Endothelial cell of umbilical vein (primary cell): ENCODE data around the gene ST3GAL4. TPM values are rescaled to one million over a fixed set of nuclear protein-coding genes. Genes with fewer than 3 reads are reported as not detected.

Experiments used
- BruUV-seq: library from RNA; stranded (reverse); fragments of 400-500 nt; replicated peaks from 2 replicates; lab custom pipeline; 2021; lab: Mats Ljungman, UMichigan
- CTCF ChIA-PET: fragments of 300-600, 350-600 bp; sonication (Branson Sonifier 250); formaldehyde crosslinking; loops from one replicate; lab custom pipeline; 2021; ENCODE audit warnings: antibody characterized with exemption, inconsistent platforms; lab: Charles Lee
- POLR2A ChIA-PET: fragments of 300-600, 350-600 bp; sonication (Branson Sonifier 250); formaldehyde crosslinking; loops from one replicate; lab custom pipeline; 2021; ENCODE audit warnings: antibody characterized with exemption, inconsistent platforms; lab: Charles Lee
- DNase-seq: peaks from one replicate; pipeline ENCODE4 v3.0.0-alpha.2; 2011; ENCODE audit warnings: low read depth, low spot score
- FAIRE-seq: peaks from 2 replicates; lab custom pipeline; 2011; peaks lifted over from hg19 to GRCh38; lab: Jason Lieb, UNC
- H2AFZ ChIP-seq: 2 replicates; pipeline ENCODE4 v1.6.0; 2012; ENCODE audit warnings: low read depth, low read length, control low read depth, inconsistent platforms
- H3K27ac ChIP-seq: 2 replicates; pipeline ENCODE4 v1.5.1; 2011; ENCODE audit warnings: low read depth, mild to moderate bottlenecking, control low read depth, low read length, moderate library complexity; ENCODE audit not compliant: insufficient read depth
- H3K27me3 ChIP-seq, 2 experiments: 2 replicates each; pipeline versions ENCODE4 v1.6.0 to v1.6.1; 2011; ENCODE audit warnings: low read length in 2 of 2, mixed read lengths in 1 of 2; ENCODE audit not compliant: control insufficient read depth in 2 of 2, insufficient read depth in 2 of 2
- H3K36me3 ChIP-seq, 2 experiments: 2 replicates in 1 of 2; 3 replicates in 1 of 2; pipeline ENCODE4 v1.5.1; 2011; ENCODE audit warnings: low read length in 2 of 2, mild to moderate bottlenecking in 1 of 2, moderate library complexity in 1 of 2; ENCODE audit not compliant: control insufficient read depth in 2 of 2, insufficient read depth in 2 of 2; ENCODE audit errors: extremely low read depth in 1 of 2
- H3K4me1 ChIP-seq: 3 replicates; pipeline ENCODE4 v1.5.1; 2011; ENCODE audit warnings: mild to moderate bottlenecking, low read length; ENCODE audit not compliant: control insufficient read depth, insufficient read depth; ENCODE audit errors: extremely low read depth
- H3K4me2 ChIP-seq: 2 replicates; pipeline ENCODE4 v1.6.1; 2011; ENCODE audit warnings: low read length, control low read depth, mixed read lengths; ENCODE audit not compliant: insufficient read depth
- H3K4me3 ChIP-seq, 3 experiments: fragments of 200-600 bp in 1 of 3; sonication (generic), shearing (Covaris generic) in 1 of 3; replicated peaks in 1 of 3; 2 replicates each; pipeline ENCODE4 v1.5.1; 2011 to 2016; ENCODE audit warnings: control low read depth in 3 of 3, low read length in 3 of 3, mild to moderate bottlenecking in 2 of 3, inconsistent platforms in 1 of 3, low read depth in 1 of 3, moderate library complexity in 1 of 3; ENCODE audit not compliant: insufficient read depth in 1 of 3
- H3K79me2 ChIP-seq: 2 replicates; pipeline ENCODE4 v1.6.0; 2012; ENCODE audit warnings: low read length, inconsistent platforms; ENCODE audit not compliant: control insufficient read depth, insufficient read depth
- H3K9ac ChIP-seq: replicated peaks from 2 replicates; pipeline ENCODE3; 2011; ENCODE audit warnings: low read length, control low read depth; ENCODE audit not compliant: insufficient read depth; ENCODE audit errors: extremely low read depth
- H3K9me1 ChIP-seq: replicated peaks from 3 replicates; pipeline ENCODE4 v1.6.0; 2011; ENCODE audit warnings: mild to moderate bottlenecking, low read length; ENCODE audit not compliant: control insufficient read depth, insufficient read depth; ENCODE audit errors: extremely low read depth
- H3K9me3 ChIP-seq: replicated peaks from 2 replicates; pipeline ENCODE4 v1.5.1; 2012; ENCODE audit warnings: low read length, inconsistent platforms; ENCODE audit not compliant: control insufficient read depth, insufficient read depth
- H4K20me1 ChIP-seq: replicated peaks from 2 replicates; pipeline ENCODE3; 2011; ENCODE audit warnings: mild to moderate bottlenecking, low read length; ENCODE audit not compliant: control insufficient read depth, insufficient read depth; ENCODE audit errors: extremely low read depth
- EZH2 ChIP-seq: IDR thresholded peaks from 2 replicates; pipeline ENCODE4 v1.6.1; 2012; ENCODE audit warnings: borderline replicate concordance, low read depth, mild to moderate bottlenecking, moderate library complexity, low read length, inconsistent platforms; ENCODE audit not compliant: severe bottlenecking
- GATA2 ChIP-seq: IDR thresholded peaks from 2 replicates; pipeline ENCODE4 v1.7.0; 2011; ENCODE audit warnings: low read depth, mild to moderate bottlenecking, moderate library complexity, mixed read lengths, low read length; ENCODE audit not compliant: insufficient read length, insufficient read depth
- JUN ChIP-seq: IDR thresholded peaks from 2 replicates; pipeline ENCODE4 v1.6.1; 2011; ENCODE audit warnings: borderline replicate concordance, low read depth; ENCODE audit not compliant: insufficient read length, insufficient read depth
- MYC ChIP-seq: IDR thresholded peaks from one replicate; pipeline ENCODE4 v1.6.1; 2011; ENCODE audit warnings: mild to moderate bottlenecking, low read depth, low read length
- POLR2A ChIP-seq: IDR thresholded peaks from 2 replicates; pipeline ENCODE4 v1.6.1; 2012; ENCODE audit warnings: low read depth, mild to moderate bottlenecking, control low read depth, low read length
- POLR2AphosphoS5 ChIP-seq: IDR thresholded peaks from 2 replicates; pipeline ENCODE4 v1.6.1; 2012; ENCODE audit warnings: low read depth, mild to moderate bottlenecking, control low read depth, low read length, moderate library complexity; ENCODE audit not compliant: insufficient read depth
- dilution Hi-C: fragments of 300-500 bp; cut with MboI; formaldehyde crosslinking; loops from one replicate; pipeline ENCODE4 v1.15.0; 2019; ENCODE audit warnings: low sequenced_read_pairs; ENCODE audit not compliant: extremely low pct_ligation_motif_present
- intact Hi-C: fragments of 100-400 bp; cut with micrococcal nuclease; formaldehyde crosslinking; loops from one replicate; pipeline ENCODE4 v1.10.0; 2022
- polyA plus RNA-seq, 4 experiments: library from polyadenylated mRNA; depleted of rRNA in 3 of 4; stranded (reverse) in 3 of 4; unstranded in 1 of 4; fragments of >200 nt; gene quantifications; 2 replicates each; pipeline versions ENCODE4 v1.2.1 to v1.2.3, GENCODE V29; 2011 to 2012; ENCODE audit warnings: missing spikeins in 1 of 4
- total RNA-seq: library from RNA; stranded (reverse); gene quantifications from 2 replicates; pipeline ENCODE4 v1.2.3, GENCODE V29; 2021
- TF ChIP-seq, protein P1 (sequence below), 2 donors: IDR thresholded peaks; 1 replicate in 1 of 2; 2 replicates in 1 of 2; pipeline ENCODE4 v1.5.1; 2011; ENCODE audit warnings: low read length in 2 of 2, mild to moderate bottlenecking in 2 of 2, moderate library complexity in 2 of 2, control low read depth in 1 of 2, inconsistent platforms in 1 of 2, low read depth in 1 of 2; ENCODE audit not compliant: insufficient read depth in 1 of 2; ENCODE audit errors: extremely low read depth in 1 of 2
- TF ChIP-seq, protein P2 (sequence below): IDR thresholded peaks from 2 replicates; pipeline ENCODE4 v1.6.1; 2011; ENCODE audit not compliant: insufficient read depth, insufficient read length

The ST3GAL4 gene
- total and polyA plus RNA-seq, 2 donors (not counting 3 experiments of a cell fraction or from before 2014, with no cell fraction given): 17.7 to 19.4 TPM

DNA sequence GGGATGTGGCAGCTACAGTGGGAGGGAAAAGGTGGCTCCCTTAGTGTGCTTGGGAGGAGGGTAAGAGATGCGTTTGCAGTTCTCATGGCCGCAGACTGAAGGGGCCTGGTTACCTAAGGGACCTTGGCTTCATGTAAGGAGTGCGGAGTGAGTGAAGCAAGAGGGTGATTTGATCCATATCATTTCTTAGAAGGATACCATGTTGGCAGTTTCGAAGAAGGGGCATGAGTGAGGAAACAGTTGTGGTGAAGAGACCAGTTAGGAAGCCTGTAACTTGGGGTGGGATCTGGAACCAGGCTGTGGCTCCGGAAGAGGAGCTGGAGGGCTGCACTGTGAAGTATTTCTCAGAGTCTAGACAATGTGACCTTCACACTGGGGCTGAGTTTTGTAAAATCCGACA lies 45.0 kb downstream of the ST3GAL4 start:
- no peak for TF ChIP-seq POLR2AphosphoS5
- no peak for TF ChIP-seq EZH2
- TF ChIP-seq, protein P1, sequence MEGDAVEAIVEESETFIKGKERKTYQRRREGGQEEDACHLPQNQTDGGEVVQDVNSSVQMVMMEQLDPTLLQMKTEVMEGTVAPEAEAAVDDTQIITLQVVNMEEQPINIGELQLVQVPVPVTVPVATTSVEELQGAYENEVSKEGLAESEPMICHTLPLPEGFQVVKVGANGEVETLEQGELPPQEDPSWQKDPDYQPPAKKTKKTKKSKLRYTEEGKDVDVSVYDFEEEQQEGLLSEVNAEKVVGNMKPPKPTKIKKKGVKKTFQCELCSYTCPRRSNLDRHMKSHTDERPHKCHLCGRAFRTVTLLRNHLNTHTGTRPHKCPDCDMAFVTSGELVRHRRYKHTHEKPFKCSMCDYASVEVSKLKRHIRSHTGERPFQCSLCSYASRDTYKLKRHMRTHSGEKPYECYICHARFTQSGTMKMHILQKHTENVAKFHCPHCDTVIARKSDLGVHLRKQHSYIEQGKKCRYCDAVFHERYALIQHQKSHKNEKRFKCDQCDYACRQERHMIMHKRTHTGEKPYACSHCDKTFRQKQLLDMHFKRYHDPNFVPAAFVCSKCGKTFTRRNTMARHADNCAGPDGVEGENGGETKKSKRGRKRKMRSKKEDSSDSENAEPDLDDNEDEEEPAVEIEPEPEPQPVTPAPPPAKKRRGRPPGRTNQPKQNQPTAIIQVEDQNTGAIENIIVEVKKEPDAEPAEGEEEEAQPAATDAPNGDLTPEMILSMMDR (IDR thresholded peaks at IDR 0.05; ENCODE audit: extremely low read depth in 1 of 2, insufficient read depth in 1 of 2, low read depth in 1 of 2, low read length in 2 of 2): no peak
- no peak for TF ChIP-seq MYC
- TF ChIP-seq POLR2A: no peak
- no peak for TF ChIP-seq GATA2
- no peak for TF ChIP-seq JUN
- TF ChIP-seq, protein P2, sequence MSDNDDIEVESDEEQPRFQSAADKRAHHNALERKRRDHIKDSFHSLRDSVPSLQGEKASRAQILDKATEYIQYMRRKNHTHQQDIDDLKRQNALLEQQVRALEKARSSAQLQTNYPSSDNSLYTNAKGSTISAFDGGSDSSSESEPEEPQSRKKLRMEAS: no peak
- H3K27ac ChIP-seq: no peak overlapping the region
- no peaks in the 10 kb centered on the region for H3K9me1 ChIP-seq
- intact Hi-C loops: no loop called here
- DNase-seq (no peak), FAIRE-seq (no peak)
- no peaks in the 10 kb centered on the region for H3K9me3 ChIP-seq
- H3K27me3 ChIP-seq: no peaks in the 10 kb centered on the region
- no peaks in the 10 kb centered on the region for H4K20me1 ChIP-seq
- no peak overlapping the region for H2AFZ ChIP-seq
- CTCF ChIA-PET: interaction anchor here (0.7 kb wide), 1 partner anchor 20 kb away, joined by 3 read pairs; no protein-coding TSS in a partner anchor
- H3K9ac ChIP-seq: no peak overlapping the region
- dilution Hi-C loops: no loop called here
- no TSS peak for BruUV-seq
- POLR2A ChIA-PET: no interaction called here
- H3K4me1 ChIP-seq: no peaks in the 10 kb centered on the region
- H3K79me2 ChIP-seq: no peaks in the 10 kb centered on the region
- H3K4me3 ChIP-seq: no peak overlapping the region
- no peaks in the 10 kb centered on the region for H3K36me3 ChIP-seq
- H3K4me2 ChIP-seq: no peak overlapping the region
